AG04449 (cell line): ENCODE data around the gene WDR70.
"Not testable (repeated sequence)": the region's sequence is repeated elsewhere in the genome, so short reads cannot be mapped to it uniquely, and the experiment has no call there.

Source experiments
- CTCF ChIA-PET: fragments of 350-600 bp; formaldehyde crosslinking; extraction: SDS; loops from one replicate; lab custom pipeline; 2021; ENCODE audit warnings: antibody characterized with exemption; lab: Yijun Ruan, JAX
- POLR2A ChIA-PET: fragments of 400-600, 350-600 bp; formaldehyde crosslinking; extraction: SDS; loops from one replicate; lab custom pipeline; 2020; ENCODE audit warnings: antibody characterized with exemption, inconsistent platforms; lab: Yijun Ruan, JAX
- DNase-seq: peaks from one replicate; pipeline ENCODE4 v3.0.0-alpha.2; 2010; ENCODE audit warnings: low read depth, low spot score
- H3K4me3 ChIP-seq: 2 replicates; pipeline ENCODE4 v1.5.1; 2011; ENCODE audit warnings: low read depth, mild to moderate bottlenecking, control low read depth, low read length
- TF ChIP-seq, protein P1 (sequence below): IDR thresholded peaks from one replicate; pipeline ENCODE4 v1.5.1; 2011; ENCODE audit warnings: mild to moderate bottlenecking, moderate library complexity, low read length, control low read depth, inconsistent platforms; ENCODE audit not compliant: insufficient read depth; ENCODE audit errors: missing control alignments

Gene WDR70

DNA sequence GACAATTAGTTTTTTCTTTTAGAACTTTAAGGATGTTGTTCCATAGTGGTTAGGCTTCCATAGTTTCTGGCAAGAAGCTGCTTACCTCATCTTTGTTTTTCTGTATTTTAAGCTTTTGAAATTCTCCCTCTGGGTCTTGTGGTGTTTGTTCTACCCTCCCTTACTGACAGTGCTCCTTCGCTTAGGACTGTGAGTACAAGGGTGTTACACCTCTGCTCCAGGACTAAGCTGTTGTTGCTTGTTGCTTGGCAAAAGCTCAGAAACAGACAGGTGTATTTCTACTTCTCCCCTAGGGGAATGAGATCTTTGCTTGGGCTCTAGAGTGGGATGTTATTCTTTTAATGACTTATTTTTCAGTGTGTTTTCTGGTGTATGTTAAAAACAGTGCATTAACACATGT, 225.2 kb downstream of the WDR70 start:
- no peak overlapping the region for H3K4me3 ChIP-seq
- ChIA-PET POLR2A (no interaction called here), CTCF (interaction anchor here (1.2 kb wide), 1 partner anchor 14 kb away, joined by 3 read pairs; no protein-coding TSS in a partner anchor)
- no peak for DNase-seq
- TF ChIP-seq, protein P1, sequence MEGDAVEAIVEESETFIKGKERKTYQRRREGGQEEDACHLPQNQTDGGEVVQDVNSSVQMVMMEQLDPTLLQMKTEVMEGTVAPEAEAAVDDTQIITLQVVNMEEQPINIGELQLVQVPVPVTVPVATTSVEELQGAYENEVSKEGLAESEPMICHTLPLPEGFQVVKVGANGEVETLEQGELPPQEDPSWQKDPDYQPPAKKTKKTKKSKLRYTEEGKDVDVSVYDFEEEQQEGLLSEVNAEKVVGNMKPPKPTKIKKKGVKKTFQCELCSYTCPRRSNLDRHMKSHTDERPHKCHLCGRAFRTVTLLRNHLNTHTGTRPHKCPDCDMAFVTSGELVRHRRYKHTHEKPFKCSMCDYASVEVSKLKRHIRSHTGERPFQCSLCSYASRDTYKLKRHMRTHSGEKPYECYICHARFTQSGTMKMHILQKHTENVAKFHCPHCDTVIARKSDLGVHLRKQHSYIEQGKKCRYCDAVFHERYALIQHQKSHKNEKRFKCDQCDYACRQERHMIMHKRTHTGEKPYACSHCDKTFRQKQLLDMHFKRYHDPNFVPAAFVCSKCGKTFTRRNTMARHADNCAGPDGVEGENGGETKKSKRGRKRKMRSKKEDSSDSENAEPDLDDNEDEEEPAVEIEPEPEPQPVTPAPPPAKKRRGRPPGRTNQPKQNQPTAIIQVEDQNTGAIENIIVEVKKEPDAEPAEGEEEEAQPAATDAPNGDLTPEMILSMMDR: no peak

GRCh38 chr5:37606148-37606547, 227.0 kb downstream of the WDR70 start:
- POLR2A ChIA-PET: no interaction called here
- TF ChIP-seq, protein P1: no peak
- CTCF ChIA-PET: no interaction called here
- H3K4me3 ChIP-seq: no peak overlapping the region
- no peak for DNase-seq

GRCh38 chr5:37606632-37607248, 227.6 kb downstream of the WDR70 start:
- ChIA-PET POLR2A (no interaction called here), CTCF (no interaction called here)
- no peak overlapping the region for H3K4me3 ChIP-seq
- TF ChIP-seq, protein P1: no peak
- no peak for DNase-seq

GRCh38 chr5:37615184-37615583, 236.1 kb downstream of the WDR70 start:
- POLR2A ChIA-PET: no interaction called here
- peak; percentile 63 for DNase-seq
- CTCF ChIA-PET: no interaction called here
- no peak overlapping the region for H3K4me3 ChIP-seq
- TF ChIP-seq, protein P1: no peak

GRCh38 chr5:37619353-37619752, 240.2 kb downstream of the WDR70 start:
- POLR2A ChIA-PET: no interaction called here
- DNase-seq: peak; percentile 44
- TF ChIP-seq, protein P1: no peak

DNA sequence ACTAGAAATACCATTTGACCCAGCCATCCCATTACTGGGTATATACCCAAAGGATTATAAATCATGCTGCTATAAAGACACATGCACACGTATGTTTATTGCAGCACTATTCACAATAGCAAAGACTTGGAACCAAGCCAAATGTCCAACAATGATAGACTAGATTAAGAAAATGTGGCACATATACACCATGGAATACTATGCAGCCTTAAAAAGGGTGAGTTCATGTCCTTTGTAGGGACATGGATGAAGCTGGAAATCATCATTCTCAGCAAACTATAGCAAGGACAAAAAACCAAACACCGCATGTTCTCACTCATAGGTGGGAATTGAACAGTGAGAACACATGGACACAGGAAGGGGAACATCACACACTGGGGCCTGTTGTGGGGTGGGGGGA, 243.2 kb downstream of the WDR70 start:
- POLR2A ChIA-PET, H3K4me3 ChIP-seq, CTCF ChIA-PET, DNase-seq: not testable (repeated sequence)

More at GRCh38 chr5:37619353-37619752, 240.2 kb downstream of the WDR70 start:
- H3K4me3 ChIP-seq: no peak overlapping the region
- CTCF ChIA-PET: no interaction called here

DNA sequence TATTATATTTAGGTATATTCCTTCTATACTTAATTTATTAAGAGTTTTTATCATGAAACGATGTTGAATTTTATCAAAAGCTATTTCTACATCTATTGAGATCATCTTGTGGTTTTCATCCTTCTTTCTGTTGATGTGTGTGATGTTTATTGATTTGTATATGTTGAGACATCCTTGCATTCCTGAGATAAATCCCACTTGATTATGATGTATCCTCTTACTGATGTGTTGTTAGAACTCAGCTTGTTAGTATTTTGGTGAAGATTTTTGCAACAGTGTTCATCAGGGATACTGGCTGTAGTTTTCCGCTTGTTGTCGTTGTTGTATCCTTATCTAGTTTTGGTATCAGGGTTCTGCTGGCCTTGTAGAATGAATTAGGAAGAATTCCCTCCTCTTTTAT, 247.1 kb downstream of the WDR70 start:
- no peak for DNase-seq
- CTCF ChIA-PET: no interaction called here
- POLR2A ChIA-PET: no interaction called here
- TF ChIP-seq, protein P1: no peak
- H3K4me3 ChIP-seq: no peak overlapping the region
